Neural crest cell (in vitro differentiated cells): Measurements from ENCODE around the gene FCHO1. TPM values are rescaled to one million over a fixed set of nuclear protein-coding genes. Genes with fewer than 3 reads are reported as not detected.
"Not testable (repeated sequence)": the region's sequence is repeated elsewhere in the genome, so short reads cannot be mapped to it uniquely, and the experiment has no call there.

Experiments used
- DNase-seq: peaks from one replicate; pipeline ENCODE4 v3.0.0; 2021; ENCODE audit warnings: low read depth, mixed read lengths, low spot score
- H3K27ac Mint-ChIP-seq: one replicate; pipeline ENCODE4 v1.8.0; 2021; ENCODE audit warnings: mild to moderate bottlenecking, mixed read lengths; ENCODE audit not compliant: unreplicated experiment
- H3K27me3 Mint-ChIP-seq: 2 replicates; pipeline ENCODE4 v1.8.0; 2021; ENCODE audit warnings: low read depth, mild to moderate bottlenecking, mixed read lengths
- H3K36me3 Mint-ChIP-seq: 2 replicates; pipeline ENCODE4 v1.8.0; 2021; ENCODE audit warnings: low read depth, mild to moderate bottlenecking, mixed read lengths
- H3K4me1 Mint-ChIP-seq: 2 replicates; pipeline ENCODE4 v1.8.0; 2021; ENCODE audit warnings: mixed read lengths
- H3K4me3 Mint-ChIP-seq: one replicate; pipeline ENCODE4 v1.8.0; 2021; ENCODE audit warnings: mild to moderate bottlenecking, mixed read lengths
- H3K9me3 Mint-ChIP-seq: 2 replicates; pipeline ENCODE4 v1.8.0; 2021; ENCODE audit warnings: mixed read lengths
- CTCF ChIP-seq: fragments of 200-600 bp; sonication (generic); conservative IDR thresholded peaks from 2 replicates; pipeline ENCODE4 v1.5.0; 2021; ENCODE audit warnings: antibody characterized with exemption, mild to moderate bottlenecking
- total RNA-seq: library from RNA; stranded (reverse); gene quantifications from 2 replicates; pipeline ENCODE4 v1.2.1, GENCODE V29; 2021

The FCHO1 gene
- total RNA-seq, 1 donor from 2014 or later = 12.2 TPM

GRCh38 chr19:17775991-17776803 is 24.9 kb downstream of the FCHO1 start:
- Mint-ChIP-seq H3K27ac (no peak overlapping the region), H3K4me1 (peaks cover 10% of the 10 kb centered on the region), H3K27me3 (peaks cover 8% of the 10 kb centered on the region), H3K36me3 (no peaks in the 10 kb centered on the region), H3K4me3 (no peak overlapping the region), H3K9me3 (no peaks in the 10 kb centered on the region)
- DNase-seq = no peak
- TF ChIP-seq CTCF = no peak

- not testable (repeated sequence) for H3K36me3 Mint-ChIP-seq, H3K9me3 Mint-ChIP-seq, H3K27me3 Mint-ChIP-seq, DNase-seq, H3K27ac Mint-ChIP-seq, H3K4me1 Mint-ChIP-seq, H3K4me3 Mint-ChIP-seq
These were observed 26.6 kb downstream of the FCHO1 start for GRCh38 chr19:17777840-17778239.

GRCh38 chr19:17778251-17778967 is 27.1 kb downstream of the FCHO1 start:
- H3K36me3 Mint-ChIP-seq = no peaks in the 10 kb centered on the region
- TF ChIP-seq CTCF = no peak
- H3K27me3 Mint-ChIP-seq = peaks cover 8% of the 10 kb centered on the region
- peak; percentile 50 for DNase-seq
- H3K4me1 Mint-ChIP-seq = peaks cover 10% of the 10 kb centered on the region
- H3K27ac Mint-ChIP-seq = no peak overlapping the region
- no peaks in the 10 kb centered on the region for H3K9me3 Mint-ChIP-seq
- no peak overlapping the region for H3K4me3 Mint-ChIP-seq

- Mint-ChIP-seq H3K27me3 (peaks cover 8% of the 10 kb centered on the region), H3K4me1 (peaks cover 11% of the 10 kb centered on the region), H3K27ac (no peak overlapping the region), H3K36me3 (no peaks in the 10 kb centered on the region), H3K9me3 (no peaks in the 10 kb centered on the region), H3K4me3 (no peak overlapping the region)
- DNase-seq = peak; percentile 20
- no peak for TF ChIP-seq CTCF
These were observed 28.0 kb downstream of the FCHO1 start for GRCh38 chr19:17778968-17779929.

- Mint-ChIP-seq H3K27ac (no peak overlapping the region), H3K27me3 (peaks cover 6% of the 10 kb centered on the region), H3K36me3 (no peaks in the 10 kb centered on the region), H3K4me1 (peaks cover 11% of the 10 kb centered on the region), H3K9me3 (no peaks in the 10 kb centered on the region), H3K4me3 (no peak overlapping the region)
- DNase-seq = no peak
- no peak for TF ChIP-seq CTCF
These were observed 29.5 kb downstream of the FCHO1 start for GRCh38 chr19:17780781-17781180.

- H3K36me3 Mint-ChIP-seq, DNase-seq, H3K4me3 Mint-ChIP-seq, H3K27me3 Mint-ChIP-seq, H3K9me3 Mint-ChIP-seq, H3K27ac Mint-ChIP-seq: not testable (repeated sequence)
- peaks cover 11% of the 10 kb centered on the region for H3K4me1 Mint-ChIP-seq
These were observed 32.4 kb downstream of the FCHO1 start for GRCh38 chr19:17783721-17784120.
